ENCODE results near the gene VOPP1.

GRCh38 chr7:55514546-55515265 lies 57.6 kb downstream of the VOPP1 start:
- TF ChIP-seq CTCF (IDR thresholded peaks at IDR 0.05), result no peak
- no peak for TF ChIP-seq POLR2A (IDR thresholded peaks at IDR 0.05)
